ENCODE measurements around the gene KICS2. TPM values are rescaled to one million over a fixed set of nuclear protein-coding genes. Genes with fewer than 3 reads are reported as not detected.

The KICS2 gene
- total RNA-seq, 1 donor from 2014 or later: 5.4 TPM

- Histone ChIP-seq H3K4me1 (no peaks in the 10 kb centered on the region), H3K27me3 (no peaks in the 10 kb centered on the region), H3K4me3 (no peak overlapping the region), H3K36me3 (no peaks in the 10 kb centered on the region), H3K27ac (no peak overlapping the region), H3K9me3 (no peaks in the 10 kb centered on the region)
- intact Hi-C loops (cut with DNase I): loop anchor here (10.0 kb wide), 1 partner anchor 59 kb away; no protein-coding TSS in a partner anchor
- no peak for DNase-seq
- TF ChIP-seq CTCF (IDR thresholded peaks at IDR 0.05): no peak
- ATAC-seq: no peak
These were observed 21.7 kb upstream of the KICS2 start for GRCh38 chr12:64243809-64244208.

GRCh38 chr12:64240781-64241180 lies 18.7 kb upstream of the KICS2 start:
- no peak overlapping the region for H3K4me3 ChIP-seq
- no peaks in the 10 kb centered on the region for H3K27me3 ChIP-seq
- no peaks in the 10 kb centered on the region for H3K36me3 ChIP-seq
- DNase-seq: no peak
- no peak for ATAC-seq
- no peak overlapping the region for H3K27ac ChIP-seq
- no peaks in the 10 kb centered on the region for H3K9me3 ChIP-seq
- no peak for TF ChIP-seq CTCF (IDR thresholded peaks at IDR 0.05)
- no peaks in the 10 kb centered on the region for H3K4me1 ChIP-seq
- intact Hi-C loops (cut with DNase I): loop anchor here (10.0 kb wide), 1 partner anchor 56 kb away; no protein-coding TSS in a partner anchor

- Histone ChIP-seq H3K27me3 (no peaks in the 10 kb centered on the region), H3K9me3 (no peaks in the 10 kb centered on the region), H3K4me3 (no peak overlapping the region), H3K4me1 (no peaks in the 10 kb centered on the region), H3K36me3 (no peaks in the 10 kb centered on the region), H3K27ac (no peak overlapping the region)
- intact Hi-C loops (cut with DNase I): no loop called here
- TF ChIP-seq CTCF (IDR thresholded peaks at IDR 0.05): no peak
- DNase-seq (no peak), ATAC-seq (no peak)
These were observed 15.3 kb upstream of the KICS2 start for GRCh38 chr12:64237382-64237781.

DNA sequence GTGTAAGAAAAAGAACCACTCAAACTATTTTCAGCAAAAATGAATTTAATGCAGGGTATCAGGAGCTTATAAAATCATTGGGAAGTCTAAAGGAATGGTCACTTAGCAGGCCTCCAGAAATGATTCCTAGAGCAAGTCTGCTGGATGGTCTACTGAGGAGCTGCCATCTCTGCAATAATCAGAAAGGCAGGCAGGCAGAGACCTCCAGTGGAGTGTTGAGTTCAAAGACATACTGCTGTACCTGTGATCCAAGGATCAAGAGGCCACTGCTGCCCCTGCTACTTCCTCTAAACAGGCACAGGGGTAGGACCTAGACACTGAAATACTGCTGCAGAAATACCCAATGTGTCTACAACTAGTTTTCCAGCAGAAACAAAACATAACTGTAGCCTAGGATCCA lies 14.5 kb upstream of the KICS2 start:
- Histone ChIP-seq H3K27ac (no peak overlapping the region), H3K27me3 (no peaks in the 10 kb centered on the region), H3K9me3 (no peaks in the 10 kb centered on the region), H3K4me3 (no peak overlapping the region), H3K36me3 (no peaks in the 10 kb centered on the region), H3K4me1 (no peaks in the 10 kb centered on the region)
- DNase-seq (no peak), ATAC-seq (no peak)
- TF ChIP-seq CTCF (IDR thresholded peaks at IDR 0.05): no peak
- intact Hi-C loops (cut with DNase I): no loop called here

DNA sequence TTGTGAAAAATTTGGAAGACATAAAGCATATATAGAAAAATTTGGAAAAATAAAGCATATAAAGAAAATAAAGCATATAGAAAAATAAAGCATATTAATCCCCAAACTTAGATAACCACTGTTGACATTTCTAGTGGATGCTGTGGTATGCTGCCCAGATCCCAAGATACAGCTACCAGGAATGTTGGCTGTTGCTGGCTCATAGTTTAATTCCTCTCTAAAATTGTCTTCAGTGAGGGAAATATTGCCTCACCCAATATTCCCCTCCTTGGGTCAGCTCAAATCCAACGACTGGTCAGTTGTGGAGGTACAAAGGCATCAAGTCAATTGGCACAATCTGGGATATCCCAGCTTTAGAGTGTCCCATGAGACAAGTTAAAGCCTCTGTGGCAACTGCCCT lies 10.1 kb upstream of the KICS2 start:
- TF ChIP-seq CTCF (IDR thresholded peaks at IDR 0.05): no peak
- Histone ChIP-seq H3K4me3 (no peak overlapping the region), H3K27ac (no peak overlapping the region), H3K36me3 (no peaks in the 10 kb centered on the region), H3K9me3 (no peaks in the 10 kb centered on the region), H3K27me3 (no peaks in the 10 kb centered on the region), H3K4me1 (no peaks in the 10 kb centered on the region)
- no peak for ATAC-seq
- intact Hi-C loops (cut with DNase I): no loop called here
- DNase-seq: no peak

GRCh38 chr12:64229796-64230195 lies 7.7 kb upstream of the KICS2 start:
- Histone ChIP-seq H3K27ac (no peak overlapping the region), H3K4me1 (no peaks in the 10 kb centered on the region), H3K27me3 (no peaks in the 10 kb centered on the region), H3K9me3 (no peaks in the 10 kb centered on the region), H3K36me3 (no peaks in the 10 kb centered on the region), H3K4me3 (no peak overlapping the region)
- intact Hi-C loops (cut with DNase I): no loop called here
- TF ChIP-seq CTCF (IDR thresholded peaks at IDR 0.05): no peak
- DNase-seq (no peak), ATAC-seq (no peak)

All from upper lobe of right lung (tissue), 1 donor.